AG04449 (cell line): ENCODE measurements around the gene RNF113A.

Experiments
- CTCF ChIA-PET: fragments of 350-600 bp; formaldehyde crosslinking; extraction: SDS; loops from one replicate; lab custom pipeline; 2021; ENCODE audit warnings: antibody characterized with exemption; lab: Yijun Ruan, JAX
- POLR2A ChIA-PET: fragments of 400-600, 350-600 bp; formaldehyde crosslinking; extraction: SDS; loops from one replicate; lab custom pipeline; 2020; ENCODE audit warnings: antibody characterized with exemption, inconsistent platforms; lab: Yijun Ruan, JAX
- DNase-seq: peaks from one replicate; pipeline ENCODE4 v3.0.0-alpha.2; 2010; ENCODE audit warnings: low read depth, low spot score
- H3K4me3 ChIP-seq: 2 replicates; pipeline ENCODE4 v1.5.1; 2011; ENCODE audit warnings: low read depth, mild to moderate bottlenecking, control low read depth, low read length
- TF ChIP-seq, protein P1 (sequence below): IDR thresholded peaks from one replicate; pipeline ENCODE4 v1.5.1; 2011; ENCODE audit warnings: mild to moderate bottlenecking, moderate library complexity, low read length, control low read depth, inconsistent platforms; ENCODE audit not compliant: insufficient read depth; ENCODE audit errors: missing control alignments

Gene RNF113A

DNA sequence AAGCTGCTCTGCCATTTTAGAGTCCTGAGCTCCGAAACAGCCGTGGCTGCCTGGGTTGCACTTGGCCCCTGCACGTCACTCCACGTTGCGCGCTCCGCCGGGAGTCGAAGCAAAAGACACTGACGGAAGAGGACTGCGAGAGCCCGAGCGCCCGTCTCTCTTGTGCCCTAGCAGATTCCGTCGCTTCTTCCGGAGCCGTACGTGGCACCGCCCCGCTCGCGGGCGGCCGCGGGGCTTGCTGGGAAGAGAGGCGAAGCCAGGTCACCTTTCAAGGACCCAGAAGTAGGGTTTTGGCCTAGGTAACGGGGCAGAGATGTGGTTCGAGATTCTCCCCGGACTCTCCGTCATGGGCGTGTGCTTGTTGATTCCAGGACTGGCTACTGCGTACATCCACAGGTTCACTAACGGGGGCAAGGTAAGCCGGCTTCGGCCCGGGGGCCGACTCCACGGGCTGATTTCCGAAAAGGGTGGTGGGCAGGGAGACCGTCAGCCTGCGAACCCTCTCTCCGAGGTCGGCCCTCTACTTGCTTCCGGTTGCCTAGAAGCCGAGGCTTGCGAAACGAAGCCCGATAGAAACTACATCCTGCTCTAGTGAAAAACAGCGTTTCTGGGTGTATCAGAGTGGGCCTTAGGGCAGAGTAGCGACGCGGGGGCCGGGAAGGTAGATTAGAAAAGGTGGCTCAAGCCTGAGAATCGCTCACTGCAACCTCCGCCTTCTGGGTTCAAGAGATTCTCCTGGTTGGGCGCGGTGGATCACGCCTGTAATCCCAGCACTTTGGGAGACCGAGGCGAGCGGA is at the start of gene RNF113A, which contains the start of gene NDUFA1:
Gene RNF113A (minus strand): TSS at position 135 of the 797 bp plus-strand sequence. CDS start 120 bp downstream, at position 15.
Gene NDUFA1 (plus strand): TSS at position 234 of the 797 bp plus-strand sequence. CDS start 80 bp downstream, at position 314.
- CTCF ChIA-PET: interaction anchor here (1.0 to 1.4 kb wide), 2 partner anchors 9 to 11 kb away, joined by 3 read pairs; no protein-coding TSS in a partner anchor
- POLR2A ChIA-PET: interaction anchor here (0.6 to 1.3 kb wide), 3 partner anchors 19 to 113 kb away, joined by 4 to 5 read pairs (median 4); partner anchors contain the start of genes RPL39 and UPF3B
- peak within 1 kb of the TSS; percentile 75 for H3K4me3 ChIP-seq
- no peak for DNase-seq
- TF ChIP-seq, protein P1, sequence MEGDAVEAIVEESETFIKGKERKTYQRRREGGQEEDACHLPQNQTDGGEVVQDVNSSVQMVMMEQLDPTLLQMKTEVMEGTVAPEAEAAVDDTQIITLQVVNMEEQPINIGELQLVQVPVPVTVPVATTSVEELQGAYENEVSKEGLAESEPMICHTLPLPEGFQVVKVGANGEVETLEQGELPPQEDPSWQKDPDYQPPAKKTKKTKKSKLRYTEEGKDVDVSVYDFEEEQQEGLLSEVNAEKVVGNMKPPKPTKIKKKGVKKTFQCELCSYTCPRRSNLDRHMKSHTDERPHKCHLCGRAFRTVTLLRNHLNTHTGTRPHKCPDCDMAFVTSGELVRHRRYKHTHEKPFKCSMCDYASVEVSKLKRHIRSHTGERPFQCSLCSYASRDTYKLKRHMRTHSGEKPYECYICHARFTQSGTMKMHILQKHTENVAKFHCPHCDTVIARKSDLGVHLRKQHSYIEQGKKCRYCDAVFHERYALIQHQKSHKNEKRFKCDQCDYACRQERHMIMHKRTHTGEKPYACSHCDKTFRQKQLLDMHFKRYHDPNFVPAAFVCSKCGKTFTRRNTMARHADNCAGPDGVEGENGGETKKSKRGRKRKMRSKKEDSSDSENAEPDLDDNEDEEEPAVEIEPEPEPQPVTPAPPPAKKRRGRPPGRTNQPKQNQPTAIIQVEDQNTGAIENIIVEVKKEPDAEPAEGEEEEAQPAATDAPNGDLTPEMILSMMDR: no peak

DNA sequence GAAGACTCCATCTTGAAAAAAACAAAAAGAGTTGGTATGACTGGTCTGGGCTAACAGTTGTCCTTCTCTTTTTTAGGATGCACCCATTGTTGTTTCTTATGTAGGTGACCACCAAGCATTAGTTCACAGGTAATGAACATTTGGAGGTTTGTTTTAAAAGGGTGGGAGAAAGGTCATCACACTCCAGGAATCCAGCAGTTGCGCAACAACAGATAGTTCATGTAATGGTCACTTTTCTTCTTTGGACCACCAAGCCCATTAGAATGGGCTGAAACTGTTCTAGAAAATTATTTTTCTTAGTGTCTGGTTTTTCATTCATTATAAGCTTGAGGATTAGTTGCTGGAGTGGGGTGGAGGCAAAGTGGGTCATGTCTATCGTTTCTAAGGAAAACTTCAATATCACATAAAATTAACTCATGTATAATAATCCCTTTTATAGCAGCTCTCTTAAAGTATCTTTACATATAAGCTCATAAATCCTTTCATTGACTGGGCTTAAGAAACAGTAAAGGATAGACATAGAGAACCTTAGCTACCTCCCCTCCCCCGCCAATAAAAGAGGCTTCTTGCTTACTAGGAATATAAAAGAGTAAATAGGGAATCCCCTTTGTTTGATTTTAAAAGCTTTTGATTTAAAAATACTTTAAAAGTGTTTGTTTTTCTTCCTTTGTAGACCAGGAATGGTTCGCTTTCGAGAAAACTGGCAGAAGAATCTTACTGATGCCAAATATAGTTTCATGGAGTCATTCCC is 48.5 kb upstream of the RNF113A start:
- ChIA-PET POLR2A (no interaction called here), CTCF (interaction anchor here (1.4 kb wide), 1 partner anchor 9 kb away, joined by 3 read pairs; no protein-coding TSS in a partner anchor)
- no peak overlapping the region for H3K4me3 ChIP-seq
- TF ChIP-seq, protein P1: no peak
- no peak for DNase-seq

DNA sequence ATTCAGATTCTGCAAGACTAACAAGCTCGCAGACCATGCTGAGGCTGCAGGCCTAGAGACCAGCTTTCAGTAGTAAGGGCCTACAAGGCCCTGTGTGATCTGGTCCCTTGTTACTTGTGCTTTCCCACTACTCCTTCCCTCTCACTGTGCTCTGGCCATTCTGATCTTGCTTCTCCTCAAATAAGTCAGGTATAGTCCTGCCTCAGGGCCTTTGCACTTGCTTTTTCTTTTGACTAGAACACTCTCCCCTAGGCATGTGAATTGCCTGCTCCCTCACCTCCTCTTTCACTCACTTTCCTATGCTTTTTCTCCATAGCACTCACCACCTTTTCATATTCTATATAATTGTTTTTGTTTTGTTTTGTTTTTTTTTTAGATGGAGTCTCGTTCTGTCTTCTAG is 46.3 kb upstream of the RNF113A start:
- TF ChIP-seq, protein P1: no peak

DNA sequence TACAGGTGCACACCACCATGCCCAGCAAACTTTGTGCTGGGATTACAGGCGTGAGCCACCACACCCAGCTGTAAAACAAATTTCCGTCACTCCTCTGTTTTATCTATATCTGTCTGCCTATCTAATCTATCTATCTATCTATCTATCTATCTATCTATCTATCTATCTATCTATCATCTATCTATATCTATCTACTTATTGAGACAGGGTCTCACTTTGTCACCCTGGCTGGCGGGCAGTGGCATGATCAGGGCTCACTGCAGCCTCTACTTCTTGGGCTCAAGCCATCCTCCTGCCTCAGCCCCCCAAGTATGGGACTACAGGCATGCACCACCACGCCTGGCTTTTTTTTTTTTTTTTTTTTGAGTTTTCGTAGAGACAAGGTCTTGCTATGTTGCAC is 44.8 kb upstream of the RNF113A start:
- no peak overlapping the region for H3K4me3 ChIP-seq
- CTCF ChIA-PET: no interaction called here
- TF ChIP-seq, protein P1: no peak
- POLR2A ChIA-PET: no interaction called here
- no peak for DNase-seq

More for the DNA sequence above, 46.3 kb upstream of the RNF113A start:
- no peak overlapping the region for H3K4me3 ChIP-seq
- ChIA-PET CTCF (interaction anchor here (1.0 kb wide), 1 partner anchor 11 kb away, joined by 3 read pairs; no protein-coding TSS in a partner anchor), POLR2A (no interaction called here)
- DNase-seq: no peak

DNA sequence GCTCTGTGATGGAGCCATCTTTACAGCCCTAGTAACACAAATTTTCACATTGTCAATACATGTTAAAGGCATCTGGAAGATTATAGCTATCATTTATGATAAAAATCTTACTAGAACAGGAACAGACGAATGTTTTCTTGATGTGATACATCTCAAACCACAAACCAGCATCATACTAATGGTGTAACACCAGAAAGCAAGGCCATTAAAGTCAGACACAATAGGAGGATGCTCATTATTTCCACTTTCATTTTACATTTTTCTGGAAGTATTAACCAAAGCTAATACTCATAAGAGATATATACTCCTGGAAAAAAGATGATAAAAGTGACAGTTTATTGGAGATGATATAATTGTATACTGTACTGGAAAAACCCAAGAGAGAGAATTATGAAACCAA is 29.4 kb upstream of the RNF113A start:
- TF ChIP-seq, protein P1: no peak
- no peak for DNase-seq
- POLR2A ChIA-PET: interaction anchor here (1.2 kb wide), 1 partner anchor 22 kb away, joined by 3 read pairs; no protein-coding TSS in a partner anchor
- no peak overlapping the region for H3K4me3 ChIP-seq
- CTCF ChIA-PET: interaction anchor here (0.8 kb wide), 1 partner anchor 22 kb away, joined by 3 read pairs; no protein-coding TSS in a partner anchor
